Epithelial cell of proximal tubule (primary cell): ENCODE data around the gene PLBD2. TPM values are rescaled to one million over a fixed set of nuclear protein-coding genes. Genes with fewer than 3 reads are reported as not detected.

Experiments
- DNase-seq: peaks from one replicate; pipeline ENCODE4 v3.0.0-alpha.2; 2011; ENCODE audit warnings: low read depth
- H3K4me3 ChIP-seq: 2 replicates; pipeline ENCODE4 v1.5.1; 2011; ENCODE audit warnings: low read depth, mild to moderate bottlenecking, low read length
- CTCF ChIP-seq: conservative IDR thresholded peaks from 2 replicates; pipeline ENCODE4 v1.5.1; 2012; ENCODE audit warnings: low read depth, mild to moderate bottlenecking, low read length
- total RNA-seq: library from RNA; depleted of rRNA; stranded (reverse); fragments of >200 nt; gene quantifications from 2 replicates; pipeline ENCODE4 v1.2.3, GENCODE V29; 2015

PLBD2 gene
- total RNA-seq, 1 donor from 2014 or later = 20.1 TPM

DNA sequence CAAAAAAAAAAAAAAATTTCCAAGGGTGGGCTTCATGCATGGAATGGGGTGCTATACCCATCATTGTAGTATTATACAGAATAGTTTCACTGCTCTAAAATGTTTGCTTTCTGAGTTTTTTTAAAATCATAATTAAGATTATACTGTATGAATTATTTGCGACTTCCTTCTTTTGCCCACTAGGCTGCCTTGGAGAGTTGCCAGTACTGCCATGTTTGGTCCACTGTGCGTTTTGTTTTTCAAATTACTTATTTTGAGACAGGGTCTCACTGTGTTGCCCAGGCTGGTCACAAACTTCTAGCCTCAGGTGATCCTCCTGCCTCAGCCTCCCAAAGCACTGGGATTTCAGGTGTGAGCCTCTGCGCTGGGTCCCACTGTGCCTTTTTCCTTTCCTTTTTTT is 19.9 kb downstream of the PLBD2 start:
- no peak for DNase-seq
- no peak overlapping the region for H3K4me3 ChIP-seq
- TF ChIP-seq CTCF = peak; percentile 6

GRCh38 chr12:113381220-113381619 is 22.8 kb downstream of the PLBD2 start:
- TF ChIP-seq CTCF = no peak
- no peak for DNase-seq

DNA sequence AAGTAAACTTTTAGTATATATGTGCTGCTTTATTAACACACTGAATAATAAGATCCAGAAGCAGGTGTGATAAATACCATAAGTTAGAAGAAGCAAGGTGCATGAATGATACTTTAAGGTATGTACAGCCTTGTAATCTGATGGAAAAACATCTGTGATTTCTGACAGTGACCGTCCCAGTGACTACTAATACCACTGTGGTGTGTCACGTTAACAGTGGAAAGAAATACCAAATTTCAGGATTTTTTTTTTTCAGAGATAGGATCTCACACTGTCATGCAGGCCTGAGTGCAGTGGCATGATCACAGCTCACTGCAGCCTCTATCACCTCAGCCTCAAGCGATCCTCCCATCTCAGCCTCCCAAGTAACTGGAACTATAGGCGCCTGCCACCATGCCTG is 23.8 kb downstream of the PLBD2 start:
- DNase-seq = no peak
- no peak overlapping the region for H3K4me3 ChIP-seq
- TF ChIP-seq CTCF = no peak

More at GRCh38 chr12:113381220-113381619, 22.8 kb downstream of the PLBD2 start:
- no peak overlapping the region for H3K4me3 ChIP-seq

DNA sequence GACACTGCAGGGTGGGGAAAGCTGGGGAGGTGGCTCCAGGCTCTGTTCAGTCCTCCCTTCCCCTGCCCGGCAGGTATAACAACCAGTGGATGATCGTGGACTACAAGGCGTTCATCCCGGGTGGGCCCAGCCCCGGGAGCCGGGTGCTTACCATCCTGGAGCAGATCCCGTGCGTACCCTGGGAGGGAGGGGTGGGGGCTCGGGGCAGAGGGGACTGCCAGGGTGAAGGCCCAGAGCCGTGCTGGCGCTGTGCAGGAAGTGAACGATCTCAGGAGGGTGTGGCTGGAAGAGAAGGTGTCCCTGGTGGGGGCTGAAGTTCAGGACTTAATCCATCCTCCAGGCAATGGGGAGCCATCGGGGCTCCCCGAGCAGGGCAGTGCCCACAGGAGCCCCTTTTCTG is 26.4 kb downstream of the PLBD2 start:
- TF ChIP-seq CTCF = no peak
- H3K4me3 ChIP-seq = no peak overlapping the region
- no peak for DNase-seq

DNA sequence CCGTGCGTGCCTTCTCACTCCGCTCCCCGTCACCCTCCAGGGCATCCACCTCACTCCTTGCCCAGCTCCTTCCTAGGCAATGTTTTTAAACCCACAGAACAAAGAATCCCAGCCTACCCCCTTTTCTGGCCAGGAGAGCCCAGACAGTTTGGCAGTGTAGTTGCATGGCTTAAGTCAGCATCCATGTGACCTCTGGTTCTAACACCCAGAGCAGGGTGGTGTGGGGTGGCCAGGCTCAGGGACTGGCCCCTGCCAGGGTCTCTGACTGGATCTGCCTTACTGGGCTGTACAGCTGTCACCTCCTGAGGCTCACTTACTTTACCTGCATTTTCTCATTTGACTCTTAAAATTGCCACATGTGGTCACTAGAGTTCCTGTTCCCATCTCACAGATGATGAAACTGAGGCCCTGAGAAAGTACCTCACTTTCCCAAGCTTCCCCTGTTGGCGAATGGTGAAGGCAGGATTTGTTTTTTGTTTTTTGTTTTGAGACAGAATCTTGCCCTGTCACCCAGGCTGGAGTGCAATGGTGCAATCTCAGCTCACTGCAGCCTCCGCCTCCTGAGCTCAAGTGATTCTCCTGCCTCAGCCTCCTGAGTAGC is 27.0 kb downstream of the PLBD2 start:
- no peak for DNase-seq
- no peak for TF ChIP-seq CTCF
- no peak overlapping the region for H3K4me3 ChIP-seq

DNA sequence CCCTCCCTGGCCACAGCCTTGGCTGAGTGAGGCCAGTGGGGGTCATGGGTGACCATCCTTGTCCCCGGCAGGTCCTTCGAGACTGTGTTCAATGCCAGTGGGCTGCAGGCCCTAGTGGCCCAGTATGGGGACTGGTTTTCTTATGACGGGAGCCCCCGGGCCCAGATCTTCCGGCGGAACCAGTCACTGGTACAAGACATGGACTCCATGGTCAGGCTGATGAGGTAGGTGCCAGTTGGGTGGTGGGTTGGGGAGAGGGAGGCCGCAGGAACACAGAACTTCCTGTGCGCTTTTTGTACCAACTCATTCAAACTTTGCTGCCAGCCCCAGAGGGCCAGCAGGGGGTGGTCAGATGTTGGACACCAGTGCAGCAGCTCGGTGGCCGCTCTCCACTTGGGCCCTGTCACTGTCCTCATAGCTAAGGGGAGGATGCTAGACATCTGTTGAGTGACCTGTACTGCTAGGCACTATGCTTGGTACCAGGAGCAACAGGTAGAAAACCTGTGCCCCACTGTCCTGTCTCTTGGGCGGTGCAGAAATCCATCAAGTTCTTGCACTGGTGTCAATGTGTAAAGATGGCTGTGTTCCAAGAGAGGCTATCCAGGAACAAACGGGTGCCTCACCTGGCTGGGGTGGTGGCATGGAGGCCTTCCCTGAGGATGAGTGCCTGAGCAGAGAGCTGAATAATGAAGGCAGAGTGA is 28.6 kb downstream of the PLBD2 start:
- no peak overlapping the region for H3K4me3 ChIP-seq
- TF ChIP-seq CTCF = no peak
- no peak for DNase-seq

- DNase-seq = no peak
- H3K4me3 ChIP-seq = no peak overlapping the region
- no peak for TF ChIP-seq CTCF
Observed at GRCh38 chr12:113387631-113388030, 29.2 kb downstream of the PLBD2 start.
